PC-3 (cell line): ENCODE results near the gene TMED6. TPM values are rescaled to one million over a fixed set of nuclear protein-coding genes. Genes with fewer than 3 reads are reported as not detected.

Source experiments
- ATAC-seq: fragments of 200-7000 bp; cut with Tn5 transposase; 2 replicates; pipeline ENCODE4 v1.9.1; 2020; ENCODE audit warnings: mild to moderate bottlenecking, moderate library complexity
- BruUV-seq: library from RNA; stranded (reverse); fragments of 400-500 nt; replicated peaks from 2 replicates; lab custom pipeline; 2021; lab: Mats Ljungman, UMichigan
- CTCF ChIA-PET: fragments of 300-600 bp; sonication (Branson Sonifier 250); formaldehyde crosslinking; loops from one replicate; lab custom pipeline; 2022; ENCODE audit warnings: antibody characterized with exemption; lab: Charles Lee
- POLR2A ChIA-PET: fragments of 300-600 bp; sonication (Branson Sonifier 250); formaldehyde crosslinking; loops from one replicate; lab custom pipeline; 2022; ENCODE audit warnings: antibody characterized with exemption; ENCODE audit not compliant: unreplicated experiment; lab: Charles Lee
- DNase-seq: peaks from one replicate; pipeline ENCODE4 v3.0.0-alpha.2; 2015
- H2AFZ ChIP-seq: fragments of 300-600 bp; sonication (generic); 2 replicates; pipeline ENCODE4 v1.6.0; 2016; ENCODE audit warnings: antibody characterized with exemption, low read length
- H3F3A ChIP-seq: fragments of 300-600 bp; sonication (generic); one replicate; pipeline ENCODE4 v1.6.0; 2017; ENCODE audit warnings: antibody characterized with exemption, low read length, control low read depth, mild to moderate bottlenecking; ENCODE audit not compliant: unreplicated experiment
- H3K27ac ChIP-seq: fragments of 300-600 bp; sonication (generic); 2 replicates; pipeline ENCODE4 v1.5.1; 2016; ENCODE audit warnings: mild to moderate bottlenecking, low read length
- H3K27me3 ChIP-seq: fragments of 300-600 bp; sonication (generic); 2 replicates; pipeline ENCODE4 v1.6.1; 2016; ENCODE audit warnings: low read length, mixed read lengths
- H3K36me3 ChIP-seq: fragments of 300-600 bp; sonication (generic); 2 replicates; pipeline ENCODE4 v1.6.1; 2016; ENCODE audit warnings: low read depth, mixed run types, low read length, mixed read lengths
- H3K4me1 ChIP-seq: fragments of 300-600 bp; sonication (generic); 2 replicates; pipeline ENCODE4 v1.5.1; 2016; ENCODE audit warnings: low read length; ENCODE audit not compliant: insufficient read depth
- H3K4me2 ChIP-seq: fragments of 300-600 bp; sonication (generic); 2 replicates; pipeline ENCODE4 v1.6.0; 2016; ENCODE audit warnings: low read length
- H3K4me3 ChIP-seq: fragments of 300-600 bp; sonication (generic); 2 replicates; pipeline ENCODE4 v1.5.1; 2016; ENCODE audit warnings: mild to moderate bottlenecking, low read length, mixed read lengths
- H3K79me2 ChIP-seq: fragments of 300-600 bp; sonication (generic); 2 replicates; pipeline ENCODE4 v1.6.1; 2017; ENCODE audit warnings: low read length, mixed read lengths
- H3K9ac ChIP-seq: fragments of 300-600 bp; sonication (generic); 2 replicates; pipeline ENCODE4 v1.6.0; 2016; ENCODE audit warnings: mild to moderate bottlenecking, low read length
- H3K9me2 ChIP-seq: fragments of 300-600 bp; sonication (generic); replicated peaks from 2 replicates; pipeline ENCODE4 v1.6.1; 2016; ENCODE audit warnings: mixed run types, low read length, mixed read lengths
- H3K9me3 ChIP-seq: fragments of 300-600 bp; sonication (generic); 2 replicates; pipeline ENCODE4 v1.6.1; 2016; ENCODE audit warnings: low read length, mixed read lengths
- H4K20me1 ChIP-seq: fragments of 300-600 bp; sonication (generic); 2 replicates; pipeline ENCODE4 v1.6.1; 2016; ENCODE audit warnings: low read length, mixed read lengths
- EZH2 ChIP-seq: fragments of 300-600 bp; sonication (generic); IDR thresholded peaks from one replicate; pipeline ENCODE4 v1.6.1; 2017; ENCODE audit warnings: antibody characterized with exemption, mild to moderate bottlenecking, low read length; ENCODE audit not compliant: unreplicated experiment
- EZH2phosphoT487 ChIP-seq: fragments of 300-600 bp; sonication (generic); IDR thresholded peaks from 2 replicates; pipeline ENCODE4 v1.6.1; 2018; ENCODE audit warnings: mild to moderate bottlenecking, antibody characterized with exemption, low read length, borderline replicate concordance
- intact Hi-C: fragments of 100-400 bp; cut with micrococcal nuclease; formaldehyde crosslinking; loops from 2 replicates; pipeline ENCODE4 v1.9.0; 2023
- total RNA-seq: library from RNA; depleted of rRNA; stranded (reverse); fragments of >200 nt; gene quantifications from 2 replicates; pipeline ENCODE4 v1.2.3, GENCODE V29; 2014
- TF ChIP-seq, protein P1 (sequence below): fragments of 300-600 bp; sonication (generic); conservative IDR thresholded peaks from 2 replicates; pipeline ENCODE4 v1.5.1; 2017; ENCODE audit warnings: antibody characterized with exemption, low read depth, mild to moderate bottlenecking, low read length

Gene TMED6
- total RNA-seq, 1 experiment from 2014 or later = not detected

DNA sequence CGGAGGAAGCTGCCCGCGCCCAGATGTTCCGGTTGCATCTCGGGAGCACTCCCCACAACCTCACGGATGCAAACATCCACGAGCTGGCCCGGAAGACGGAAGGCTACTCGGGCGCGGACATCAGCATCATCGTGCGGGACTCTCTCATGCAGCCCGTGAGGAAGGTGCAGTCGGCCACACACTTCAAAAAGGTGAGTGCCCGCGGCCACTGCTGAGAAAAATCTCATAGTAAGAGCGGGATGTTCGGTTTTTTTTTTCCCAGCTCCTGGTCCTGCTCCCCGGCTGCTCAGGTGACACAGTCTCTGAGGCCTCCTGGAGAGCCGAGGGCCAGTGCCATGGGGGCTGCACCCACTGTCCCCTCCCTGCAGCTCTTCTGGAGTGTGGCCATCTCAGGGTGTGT, 30.5 kb downstream of the TMED6 start:
- no peak overlapping the region for H3K4me3 ChIP-seq
- H4K20me1 ChIP-seq = peaks cover 2% of the 10 kb centered on the region
- no peak for ATAC-seq
- H3F3A ChIP-seq = no peaks in the 10 kb centered on the region
- H3K9ac ChIP-seq = no peak overlapping the region
- no peak overlapping the region for H3K27ac ChIP-seq
- CTCF ChIA-PET = no interaction called here
- no peaks in the 10 kb centered on the region for H3K9me2 ChIP-seq
- no peak overlapping the region for H3K4me2 ChIP-seq
- BruUV-seq = no TSS peak
- POLR2A ChIA-PET = no interaction called here
- H3K4me1 ChIP-seq = peaks cover 1% of the 10 kb centered on the region
- H2AFZ ChIP-seq = no peak overlapping the region
- no peak for TF ChIP-seq EZH2phosphoT487
- no peak for TF ChIP-seq EZH2
- TF ChIP-seq, protein P1, sequence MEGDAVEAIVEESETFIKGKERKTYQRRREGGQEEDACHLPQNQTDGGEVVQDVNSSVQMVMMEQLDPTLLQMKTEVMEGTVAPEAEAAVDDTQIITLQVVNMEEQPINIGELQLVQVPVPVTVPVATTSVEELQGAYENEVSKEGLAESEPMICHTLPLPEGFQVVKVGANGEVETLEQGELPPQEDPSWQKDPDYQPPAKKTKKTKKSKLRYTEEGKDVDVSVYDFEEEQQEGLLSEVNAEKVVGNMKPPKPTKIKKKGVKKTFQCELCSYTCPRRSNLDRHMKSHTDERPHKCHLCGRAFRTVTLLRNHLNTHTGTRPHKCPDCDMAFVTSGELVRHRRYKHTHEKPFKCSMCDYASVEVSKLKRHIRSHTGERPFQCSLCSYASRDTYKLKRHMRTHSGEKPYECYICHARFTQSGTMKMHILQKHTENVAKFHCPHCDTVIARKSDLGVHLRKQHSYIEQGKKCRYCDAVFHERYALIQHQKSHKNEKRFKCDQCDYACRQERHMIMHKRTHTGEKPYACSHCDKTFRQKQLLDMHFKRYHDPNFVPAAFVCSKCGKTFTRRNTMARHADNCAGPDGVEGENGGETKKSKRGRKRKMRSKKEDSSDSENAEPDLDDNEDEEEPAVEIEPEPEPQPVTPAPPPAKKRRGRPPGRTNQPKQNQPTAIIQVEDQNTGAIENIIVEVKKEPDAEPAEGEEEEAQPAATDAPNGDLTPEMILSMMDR = no peak
- no peak for DNase-seq
- H3K9me3 ChIP-seq = no peaks in the 10 kb centered on the region
- no peaks in the 10 kb centered on the region for H3K27me3 ChIP-seq
- peaks cover 29% of the 10 kb centered on the region; the same call in 1 of the 2 replicates for H3K36me3 ChIP-seq
- intact Hi-C loops = no loop called here
- H3K79me2 ChIP-seq = peaks cover 29% of the 10 kb centered on the region

DNA sequence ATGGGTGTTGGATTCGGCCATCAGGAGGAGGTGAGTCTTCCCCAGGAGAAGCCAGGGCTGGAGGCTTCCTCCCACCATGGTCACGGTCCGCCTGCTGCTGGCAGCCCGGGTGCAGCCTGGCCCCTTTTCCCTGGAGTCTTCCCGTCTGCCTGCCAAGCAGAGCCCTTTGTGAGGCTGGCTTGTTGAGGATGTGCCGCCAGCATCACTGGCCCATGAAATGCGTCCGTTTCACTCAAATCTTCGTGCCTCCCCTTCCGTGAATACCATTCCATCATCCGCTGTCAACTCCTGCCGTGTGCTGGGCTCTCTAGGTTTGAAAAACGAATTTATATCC, 30.9 kb downstream of the TMED6 start:
- H3K4me1 ChIP-seq = no peaks in the 10 kb centered on the region

More for the DNA sequence above, 30.9 kb downstream of the TMED6 start:
- Histone ChIP-seq H3K79me2 (peaks cover 25% of the 10 kb centered on the region), H3K9ac (no peak overlapping the region), H3F3A (no peaks in the 10 kb centered on the region), H3K27ac (no peak overlapping the region), H4K20me1 (no peaks in the 10 kb centered on the region), H3K9me3 (no peaks in the 10 kb centered on the region), H3K4me3 (no peak overlapping the region), H3K27me3 (no peaks in the 10 kb centered on the region), H3K36me3 (peaks cover 27% of the 10 kb centered on the region; the same call in 1 of the 2 replicates), H3K4me2 (no peak overlapping the region), H2AFZ (no peak overlapping the region), H3K9me2 (no peaks in the 10 kb centered on the region)
- DNase-seq (no peak), ATAC-seq (no peak)
- intact Hi-C loops = no loop called here
- POLR2A ChIA-PET = no interaction called here
- BruUV-seq = no TSS peak
- TF ChIP-seq EZH2phosphoT487 (no peak), EZH2 (no peak)
- TF ChIP-seq, protein P1 = no peak
- CTCF ChIA-PET = no interaction called here
